ENCODE measurements around the gene SFXN5.

The SFXN5 gene

DNA sequence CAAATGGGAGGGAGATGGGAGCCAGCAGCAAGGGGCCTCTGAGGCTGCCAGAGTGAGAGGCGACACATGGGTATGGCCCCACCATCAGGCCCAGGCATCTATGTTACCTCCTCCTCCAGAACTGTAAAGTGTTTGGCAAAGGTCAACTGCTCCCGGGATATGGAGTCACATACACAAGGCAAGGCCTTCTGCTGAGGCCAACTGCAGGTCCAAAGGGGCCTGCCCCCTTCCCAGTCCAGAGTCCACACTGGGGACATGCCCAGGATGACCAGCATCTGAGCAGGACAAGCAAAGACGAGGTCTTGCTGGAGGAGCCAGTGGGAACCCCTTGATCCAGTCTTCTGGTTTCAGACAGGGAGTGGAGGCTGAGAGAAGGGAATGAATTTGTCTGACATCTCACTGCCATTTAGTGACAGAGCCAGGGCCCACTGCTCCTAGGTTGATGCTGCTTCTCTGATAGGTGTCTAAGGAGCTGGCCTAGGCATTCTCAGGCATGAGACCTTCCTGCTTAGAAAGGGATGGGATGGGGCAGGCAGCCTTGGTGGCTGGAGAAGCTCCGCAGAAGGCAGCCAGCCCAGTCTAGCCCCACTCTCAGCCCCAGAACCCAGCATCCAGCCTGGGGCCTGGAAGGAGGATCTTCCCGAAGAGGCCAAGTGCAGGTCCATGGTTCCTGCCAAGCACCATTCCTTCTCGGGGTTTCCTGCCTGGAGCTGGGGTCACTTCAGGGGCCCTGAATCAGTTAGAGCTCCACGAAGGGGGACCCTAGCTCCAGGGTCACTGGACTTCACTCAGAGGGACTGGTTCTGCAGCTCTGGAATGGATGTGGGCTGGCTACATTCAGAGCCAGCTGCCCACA is 127.7 kb downstream of the SFXN5 start:
- Mint-ChIP-seq H3K27me3 (no peaks in the 10 kb centered on the region), H3K27ac (no peak overlapping the region), H3K4me1 (ENCODE audit: low read depth) (no peaks in the 10 kb centered on the region), H3K36me3 (ENCODE audit: low read depth) (no peaks in the 10 kb centered on the region), H3K4me3 (no peak overlapping the region), H3K9me3 (no peaks in the 10 kb centered on the region)
- DNase-seq = no peak

DNA sequence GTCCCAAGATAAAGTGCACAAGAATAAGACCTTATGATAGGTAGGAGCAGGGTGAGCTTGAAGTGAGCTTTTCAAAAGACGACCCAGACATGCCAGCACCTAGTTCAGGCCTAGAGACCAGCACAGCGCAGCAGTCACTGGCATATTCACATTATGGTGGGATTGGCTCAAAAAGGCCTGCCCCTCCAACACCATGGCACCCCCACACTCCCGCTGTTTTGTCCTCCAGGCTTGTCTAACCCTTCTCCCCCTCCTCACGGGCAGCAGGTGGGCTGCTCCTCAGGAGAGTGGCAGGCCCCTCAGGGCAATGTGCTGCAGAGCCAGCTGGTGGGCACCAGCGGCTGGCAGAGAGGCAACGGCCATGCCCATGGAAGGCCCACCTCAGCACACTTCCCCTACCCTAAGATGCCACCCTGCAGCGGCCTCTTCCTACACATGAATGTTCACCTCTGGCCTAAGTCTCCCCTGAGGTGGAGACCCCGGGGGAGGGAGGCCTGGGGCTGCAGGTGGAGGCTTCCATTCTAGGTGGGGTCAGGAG is 128.6 kb downstream of the SFXN5 start:
- no peaks in the 10 kb centered on the region for H3K4me1 Mint-ChIP-seq (ENCODE audit: low read depth)
- no peak overlapping the region for H3K27ac Mint-ChIP-seq
- H3K27me3 Mint-ChIP-seq = no peaks in the 10 kb centered on the region
- H3K4me3 Mint-ChIP-seq = no peak overlapping the region
- DNase-seq = no peak
- no peaks in the 10 kb centered on the region for H3K9me3 Mint-ChIP-seq
- H3K36me3 Mint-ChIP-seq (ENCODE audit: low read depth) = no peaks in the 10 kb centered on the region

DNA sequence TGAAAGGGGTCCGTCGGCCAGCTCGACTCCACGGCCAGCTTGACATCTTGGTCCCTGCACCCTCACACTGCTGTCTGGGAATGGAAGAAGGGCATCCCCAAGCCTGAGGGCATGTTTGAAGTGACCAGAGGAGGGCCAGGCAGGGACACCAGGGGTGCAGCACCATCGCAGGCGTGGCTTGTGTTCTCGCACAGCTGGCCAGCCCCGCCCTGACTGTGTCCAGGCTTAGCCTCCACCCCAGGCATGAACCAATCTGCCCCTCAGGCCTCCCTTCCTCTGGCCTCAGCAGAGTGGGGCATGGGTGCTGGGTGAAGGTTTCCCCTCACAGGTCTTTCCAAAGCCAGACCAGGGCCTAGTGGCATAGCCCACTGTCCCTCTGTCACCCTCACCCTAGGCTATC is 129.2 kb downstream of the SFXN5 start:
- Mint-ChIP-seq H3K36me3 (ENCODE audit: low read depth) (no peaks in the 10 kb centered on the region), H3K4me3 (no peak overlapping the region), H3K9me3 (no peaks in the 10 kb centered on the region), H3K4me1 (ENCODE audit: low read depth) (no peaks in the 10 kb centered on the region), H3K27me3 (no peaks in the 10 kb centered on the region), H3K27ac (no peak overlapping the region)
- DNase-seq = no peak

DNA sequence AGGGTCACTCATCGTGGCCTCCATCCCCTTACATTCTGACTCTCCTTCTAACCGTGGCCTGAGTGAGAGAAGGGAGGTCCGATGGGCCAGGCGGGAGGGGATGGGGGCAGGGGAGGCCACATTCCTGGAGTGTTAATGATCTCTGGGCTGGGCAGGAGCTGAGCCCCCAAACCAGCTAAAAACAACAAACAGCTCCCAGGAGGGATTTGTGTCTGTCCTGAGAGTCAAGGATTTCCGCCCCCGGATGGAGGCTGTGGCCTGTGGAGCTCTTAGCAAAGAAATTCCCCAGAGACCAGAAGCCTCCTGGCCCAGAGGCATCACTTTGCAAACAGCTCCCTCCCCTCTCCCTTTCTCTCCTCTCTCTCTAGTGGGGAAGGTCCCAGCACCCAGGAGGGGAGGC is 130.7 kb downstream of the SFXN5 start:
- Mint-ChIP-seq H3K27ac (no peak overlapping the region), H3K27me3 (peaks cover 4% of the 10 kb centered on the region), H3K4me3 (no peak overlapping the region), H3K36me3 (ENCODE audit: low read depth) (no peaks in the 10 kb centered on the region), H3K4me1 (ENCODE audit: low read depth) (no peaks in the 10 kb centered on the region), H3K9me3 (no peaks in the 10 kb centered on the region)
- DNase-seq = no peak

DNA sequence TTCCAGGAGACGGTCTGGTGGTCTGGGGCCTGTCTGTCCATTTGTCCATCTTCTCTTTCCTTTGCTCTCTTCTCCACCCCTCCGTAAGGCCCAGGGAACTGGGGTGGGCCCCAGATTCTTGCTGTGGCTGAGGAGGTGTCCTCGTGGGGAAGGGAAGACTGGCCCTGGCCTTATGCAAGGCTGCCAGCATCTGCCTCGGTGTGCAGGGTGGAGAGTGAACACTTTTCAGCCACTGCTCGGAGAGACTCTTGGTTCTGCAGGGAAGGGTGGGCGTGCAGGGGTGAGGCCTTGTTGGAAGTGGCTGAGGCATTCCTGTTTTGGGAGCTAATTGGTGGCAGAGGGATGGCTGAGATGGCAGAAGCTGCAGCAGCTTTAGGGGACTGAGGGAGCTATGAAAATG is 131.2 kb downstream of the SFXN5 start:
- no peak for DNase-seq
- no peak overlapping the region for H3K27ac Mint-ChIP-seq
- no peak overlapping the region for H3K4me3 Mint-ChIP-seq
- no peaks in the 10 kb centered on the region for H3K36me3 Mint-ChIP-seq (ENCODE audit: low read depth)
- no peaks in the 10 kb centered on the region for H3K4me1 Mint-ChIP-seq (ENCODE audit: low read depth)
- peaks cover 9% of the 10 kb centered on the region for H3K27me3 Mint-ChIP-seq
- H3K9me3 Mint-ChIP-seq = no peaks in the 10 kb centered on the region

DNA sequence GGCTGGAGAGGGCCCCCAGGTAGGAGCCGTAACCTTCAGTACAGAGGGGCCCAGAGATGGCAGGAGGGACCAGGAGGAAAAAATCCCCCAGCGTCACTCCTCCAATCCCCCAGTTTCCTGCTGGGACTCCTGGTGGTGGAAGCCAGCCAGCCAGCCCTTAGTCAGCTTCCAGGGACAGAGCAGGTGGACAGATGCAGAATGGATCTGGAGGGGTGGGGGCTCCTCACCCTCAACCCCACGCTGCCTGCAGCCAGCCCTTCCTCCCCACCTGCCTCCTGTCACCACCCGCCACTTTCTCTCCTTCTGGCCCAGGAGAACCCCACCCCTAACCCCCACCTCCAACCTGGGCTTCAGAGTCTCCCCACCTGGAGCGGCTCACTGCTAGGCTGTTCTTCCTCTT is 133.1 kb downstream of the SFXN5 start:
- no peak for DNase-seq
- Mint-ChIP-seq H3K9me3 (no peaks in the 10 kb centered on the region), H3K27me3 (peaks cover 18% of the 10 kb centered on the region), H3K4me3 (no peak overlapping the region), H3K27ac (no peak overlapping the region), H3K4me1 (ENCODE audit: low read depth) (no peaks in the 10 kb centered on the region), H3K36me3 (ENCODE audit: low read depth) (no peaks in the 10 kb centered on the region)

DNA sequence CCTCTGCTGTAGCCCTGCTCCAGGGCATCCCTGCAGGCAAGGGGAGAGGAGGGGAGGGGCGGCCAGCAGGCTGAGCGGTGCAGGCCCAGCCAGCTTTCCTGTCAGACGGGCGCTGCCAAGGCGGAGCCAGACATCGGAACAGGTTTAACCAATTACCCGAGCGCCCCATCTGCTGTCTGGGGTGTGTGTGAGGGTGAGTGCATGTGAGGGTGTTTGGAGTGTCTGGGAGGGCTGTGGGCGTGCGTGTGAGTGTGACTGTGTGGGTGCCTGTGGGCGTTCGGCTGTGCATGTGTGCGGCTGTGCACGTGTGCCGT is 134.2 kb downstream of the SFXN5 start:
- Mint-ChIP-seq H3K27me3 (peaks cover 18% of the 10 kb centered on the region), H3K27ac (no peak overlapping the region), H3K9me3 (no peaks in the 10 kb centered on the region), H3K4me1 (ENCODE audit: low read depth) (no peaks in the 10 kb centered on the region), H3K4me3 (no peak overlapping the region), H3K36me3 (ENCODE audit: low read depth) (no peaks in the 10 kb centered on the region)
- DNase-seq = no peak

DNA sequence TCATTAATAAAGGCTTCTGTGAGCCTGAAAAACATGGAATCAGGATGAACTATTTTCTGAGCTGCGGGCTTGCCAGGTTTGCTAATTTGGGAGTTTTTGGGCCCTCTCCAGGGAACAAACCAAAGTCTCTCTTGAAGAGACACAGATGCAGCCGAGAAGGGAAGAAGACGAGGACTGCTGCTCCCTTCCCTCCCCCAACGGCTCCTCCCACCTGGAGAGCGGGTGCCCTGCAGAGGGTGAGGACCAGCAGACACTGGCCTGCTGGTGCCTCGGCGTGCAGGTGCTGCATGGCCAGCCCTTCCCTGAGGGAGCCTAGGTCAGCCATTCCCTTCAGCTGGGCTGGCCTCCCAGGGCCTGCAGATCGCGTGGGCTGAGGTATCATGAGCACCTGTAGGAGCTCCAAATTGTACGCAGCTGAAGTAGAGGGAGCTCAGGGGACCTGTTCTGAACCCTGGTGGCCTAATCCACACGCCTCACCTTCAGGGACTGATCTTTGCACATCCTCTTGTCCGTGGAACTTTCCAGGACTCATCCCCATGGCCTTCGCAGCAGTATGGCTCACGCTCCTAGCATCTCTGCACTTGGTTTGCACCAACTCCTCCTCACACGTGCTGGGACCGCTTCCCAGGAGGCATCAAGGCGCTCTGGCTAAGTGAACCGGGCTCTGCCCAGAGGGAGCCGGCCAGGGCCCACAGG is 134.7 kb downstream of the SFXN5 start:
- Mint-ChIP-seq H3K9me3 (no peaks in the 10 kb centered on the region), H3K27ac (no peak overlapping the region), H3K27me3 (peaks cover 18% of the 10 kb centered on the region), H3K4me3 (no peak overlapping the region), H3K36me3 (ENCODE audit: low read depth) (no peaks in the 10 kb centered on the region), H3K4me1 (ENCODE audit: low read depth) (no peaks in the 10 kb centered on the region)
- no peak for DNase-seq

DNA sequence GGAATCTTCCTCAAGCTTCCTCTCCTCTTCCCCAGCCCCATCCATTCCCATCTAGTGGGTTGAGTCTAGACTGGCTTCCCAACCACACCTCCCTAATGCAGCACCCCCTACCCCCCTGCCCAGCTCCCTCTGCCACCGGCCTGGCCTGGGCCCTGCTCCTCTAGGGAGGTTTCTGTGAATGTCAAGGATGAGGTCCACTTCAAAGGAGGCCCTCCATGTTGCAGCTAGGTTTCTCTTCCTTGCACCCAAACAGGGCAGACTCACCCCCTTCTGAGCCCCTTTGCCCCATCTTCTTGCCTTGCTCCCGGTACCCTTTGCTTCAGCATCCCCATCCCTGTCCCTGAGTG is 135.9 kb downstream of the SFXN5 start:
- Mint-ChIP-seq H3K9me3 (no peaks in the 10 kb centered on the region), H3K36me3 (ENCODE audit: low read depth) (no peaks in the 10 kb centered on the region), H3K27ac (no peak overlapping the region), H3K4me3 (no peak overlapping the region), H3K4me1 (ENCODE audit: low read depth) (no peaks in the 10 kb centered on the region), H3K27me3 (peaks cover 18% of the 10 kb centered on the region)
- DNase-seq = no peak

DNA sequence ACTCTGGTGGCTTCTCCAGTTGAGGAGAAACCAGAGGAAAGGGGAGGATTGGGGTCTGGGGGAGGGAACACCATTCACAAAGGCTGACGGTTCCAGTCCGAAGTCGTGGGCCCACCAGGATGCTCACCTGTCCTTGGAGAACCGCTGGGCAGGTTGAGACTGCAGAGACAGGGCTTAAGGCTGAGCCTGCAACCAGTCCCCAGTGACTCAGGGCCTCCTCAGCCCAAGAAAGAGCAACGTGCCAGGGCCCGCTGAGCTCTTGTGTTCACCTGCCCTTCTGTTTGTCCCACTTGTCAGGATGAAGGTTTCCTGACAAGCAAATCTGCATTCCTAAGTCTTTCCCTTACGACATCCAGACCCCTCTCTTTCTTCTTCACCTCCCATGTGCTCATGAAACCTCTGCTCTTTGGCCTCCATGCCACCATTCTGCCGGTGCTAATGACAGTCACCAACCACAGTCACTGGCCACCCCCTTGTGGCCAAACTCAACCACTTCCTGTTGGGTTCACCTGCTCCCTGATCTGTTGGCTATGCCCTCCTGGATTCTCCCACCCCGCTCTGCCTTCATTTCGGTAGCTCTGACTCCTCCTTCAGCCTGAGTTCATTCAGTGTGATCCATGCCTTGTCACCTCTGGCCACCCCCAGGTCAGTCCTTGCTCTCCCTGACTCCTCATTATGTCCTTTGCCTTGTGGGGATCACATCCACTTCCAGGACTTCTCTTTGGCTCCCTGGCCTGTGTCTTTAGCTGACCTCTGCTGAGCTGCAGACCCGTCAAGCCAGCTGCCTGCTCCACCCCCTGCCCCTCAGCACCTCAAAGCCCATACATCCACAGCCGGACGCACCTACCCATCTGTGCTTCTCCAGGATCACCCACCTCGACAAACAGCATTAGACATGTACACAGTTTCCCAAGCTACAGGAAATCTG is 136.6 kb downstream of the SFXN5 start:
- H3K36me3 Mint-ChIP-seq (ENCODE audit: low read depth) = no peaks in the 10 kb centered on the region
- no peak for DNase-seq
- no peak overlapping the region for H3K27ac Mint-ChIP-seq
- H3K27me3 Mint-ChIP-seq = peaks cover 18% of the 10 kb centered on the region
- H3K4me1 Mint-ChIP-seq (ENCODE audit: low read depth) = no peaks in the 10 kb centered on the region
- no peak overlapping the region for H3K4me3 Mint-ChIP-seq
- no peaks in the 10 kb centered on the region for H3K9me3 Mint-ChIP-seq

DNA sequence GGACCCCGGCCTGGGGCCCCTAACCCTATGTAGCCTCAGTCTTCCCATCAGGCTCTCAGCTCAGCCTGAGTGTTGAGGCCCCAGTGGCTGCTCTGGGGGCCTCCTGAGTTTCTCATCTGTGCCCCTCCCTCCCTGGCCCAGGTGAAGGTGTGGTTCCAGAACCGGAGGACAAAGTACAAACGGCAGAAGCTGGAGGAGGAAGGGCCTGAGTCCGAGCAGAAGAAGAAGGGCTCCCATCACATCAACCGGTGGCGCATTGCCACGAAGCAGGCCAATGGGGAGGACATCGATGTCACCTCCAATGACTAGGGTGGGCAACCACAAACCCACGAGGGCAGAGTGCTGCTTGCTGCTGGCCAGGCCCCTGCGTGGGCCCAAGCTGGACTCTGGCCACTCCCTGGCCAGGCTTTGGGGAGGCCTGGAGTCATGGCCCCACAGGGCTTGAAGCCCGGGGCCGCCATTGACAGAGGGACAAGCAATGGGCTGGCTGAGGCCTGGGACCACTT is 137.8 kb downstream of the SFXN5 start:
- no peaks in the 10 kb centered on the region for H3K4me1 Mint-ChIP-seq (ENCODE audit: low read depth)
- no peaks in the 10 kb centered on the region for H3K9me3 Mint-ChIP-seq
- H3K36me3 Mint-ChIP-seq (ENCODE audit: low read depth) = no peaks in the 10 kb centered on the region

DNA sequence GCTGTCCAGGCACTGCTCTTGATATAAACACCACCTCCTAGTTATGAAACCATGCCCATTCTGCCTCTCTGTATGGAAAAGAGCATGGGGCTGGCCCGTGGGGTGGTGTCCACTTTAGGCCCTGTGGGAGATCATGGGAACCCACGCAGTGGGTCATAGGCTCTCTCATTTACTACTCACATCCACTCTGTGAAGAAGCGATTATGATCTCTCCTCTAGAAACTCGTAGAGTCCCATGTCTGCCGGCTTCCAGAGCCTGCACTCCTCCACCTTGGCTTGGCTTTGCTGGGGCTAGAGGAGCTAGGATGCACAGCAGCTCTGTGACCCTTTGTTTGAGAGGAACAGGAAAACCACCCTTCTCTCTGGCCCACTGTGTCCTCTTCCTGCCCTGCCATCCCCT is 138.3 kb downstream of the SFXN5 start:
- no peaks in the 10 kb centered on the region for H3K36me3 Mint-ChIP-seq (ENCODE audit: low read depth)
- no peak for DNase-seq
- H3K4me3 Mint-ChIP-seq = no peak overlapping the region
- no peak overlapping the region for H3K27ac Mint-ChIP-seq
- no peaks in the 10 kb centered on the region for H3K4me1 Mint-ChIP-seq (ENCODE audit: low read depth)
- H3K9me3 Mint-ChIP-seq = no peaks in the 10 kb centered on the region
- H3K27me3 Mint-ChIP-seq = peaks cover 18% of the 10 kb centered on the region

More for the DNA sequence above, 137.8 kb downstream of the SFXN5 start:
- DNase-seq = no peak
- H3K27ac Mint-ChIP-seq = no peak overlapping the region
- H3K4me3 Mint-ChIP-seq = no peak overlapping the region
- peaks cover 18% of the 10 kb centered on the region for H3K27me3 Mint-ChIP-seq

DNA sequence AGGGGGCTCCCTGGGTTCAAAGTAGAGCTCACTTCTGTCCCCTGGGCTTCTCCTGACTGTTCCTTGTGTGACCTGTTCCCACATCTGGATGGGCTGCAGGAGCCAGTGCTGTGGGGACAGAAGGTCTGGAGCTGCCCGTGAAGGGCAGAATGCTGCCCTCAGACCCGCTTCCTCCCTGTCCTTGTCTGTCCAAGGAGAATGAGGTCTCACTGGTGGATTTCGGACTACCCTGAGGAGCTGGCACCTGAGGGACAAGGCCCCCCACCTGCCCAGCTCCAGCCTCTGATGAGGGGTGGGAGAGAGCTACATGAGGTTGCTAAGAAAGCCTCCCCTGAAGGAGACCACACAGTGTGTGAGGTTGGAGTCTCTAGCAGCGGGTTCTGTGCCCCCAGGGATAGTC is 138.7 kb downstream of the SFXN5 start:
- Mint-ChIP-seq H3K9me3 (no peaks in the 10 kb centered on the region), H3K4me1 (ENCODE audit: low read depth) (no peaks in the 10 kb centered on the region), H3K4me3 (no peak overlapping the region), H3K27ac (no peak overlapping the region), H3K36me3 (ENCODE audit: low read depth) (no peaks in the 10 kb centered on the region), H3K27me3 (peaks cover 18% of the 10 kb centered on the region)
- DNase-seq = no peak

DNA sequence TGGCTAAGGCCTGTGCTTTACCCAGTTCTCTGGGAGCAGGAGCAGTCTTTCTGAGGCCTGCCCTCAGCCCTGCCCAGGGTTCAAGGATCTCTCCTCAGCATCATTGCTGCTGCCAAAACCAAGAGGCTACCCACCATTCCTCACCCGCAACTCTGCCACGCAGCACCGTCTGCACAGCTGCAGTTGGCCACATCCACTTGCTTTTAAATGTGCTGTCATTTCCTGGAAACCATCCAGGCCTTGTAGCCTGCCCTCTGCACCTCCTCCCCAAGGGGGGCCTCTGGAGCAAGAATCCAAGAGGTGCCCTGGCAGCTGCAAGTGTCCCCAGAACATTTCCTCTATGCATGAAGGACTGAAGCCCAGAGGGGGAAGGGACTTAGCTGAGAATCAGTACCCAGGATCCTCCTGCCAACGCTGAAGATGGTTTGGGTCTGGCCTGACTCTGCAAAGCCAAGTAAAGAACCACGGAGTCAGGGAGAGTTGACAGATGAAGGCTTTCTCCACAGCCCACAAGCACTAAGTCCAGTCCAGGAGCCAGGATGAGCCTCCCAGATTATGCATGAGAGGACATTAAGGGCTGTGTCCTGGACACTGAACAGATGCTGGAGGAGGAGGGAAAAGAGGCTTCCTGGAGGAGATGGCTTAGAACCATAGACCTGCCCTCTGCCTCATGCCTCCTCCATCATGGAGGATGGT is 139.3 kb downstream of the SFXN5 start:
- peaks cover 18% of the 10 kb centered on the region for H3K27me3 Mint-ChIP-seq
- H3K4me3 Mint-ChIP-seq = no peak overlapping the region
- H3K9me3 Mint-ChIP-seq = no peaks in the 10 kb centered on the region
- no peak for DNase-seq
- H3K36me3 Mint-ChIP-seq (ENCODE audit: low read depth) = no peaks in the 10 kb centered on the region
- H3K27ac Mint-ChIP-seq = no peak overlapping the region
- no peaks in the 10 kb centered on the region for H3K4me1 Mint-ChIP-seq (ENCODE audit: low read depth)

Measured in activated T-cell treated with anti-CD3 and anti-CD28 coated beads, Interleukin-2, amount 50 U/mL, for 24 hours (primary cell).